Measurements from ENCODE around the gene HOXA3. TPM values are rescaled to one million over a fixed set of nuclear protein-coding genes. Genes with fewer than 3 reads are reported as not detected.
A peak's percentile ranks its signal among the peaks of the same experiment; 100 is the strongest.

Gene HOXA3
- total and polyA plus RNA-seq, 2 of the 13 experiments (the other 11 are each of a cell fraction or from before 2014, with no cell fraction given), result 2.9 to 4.6 TPM

DNA sequence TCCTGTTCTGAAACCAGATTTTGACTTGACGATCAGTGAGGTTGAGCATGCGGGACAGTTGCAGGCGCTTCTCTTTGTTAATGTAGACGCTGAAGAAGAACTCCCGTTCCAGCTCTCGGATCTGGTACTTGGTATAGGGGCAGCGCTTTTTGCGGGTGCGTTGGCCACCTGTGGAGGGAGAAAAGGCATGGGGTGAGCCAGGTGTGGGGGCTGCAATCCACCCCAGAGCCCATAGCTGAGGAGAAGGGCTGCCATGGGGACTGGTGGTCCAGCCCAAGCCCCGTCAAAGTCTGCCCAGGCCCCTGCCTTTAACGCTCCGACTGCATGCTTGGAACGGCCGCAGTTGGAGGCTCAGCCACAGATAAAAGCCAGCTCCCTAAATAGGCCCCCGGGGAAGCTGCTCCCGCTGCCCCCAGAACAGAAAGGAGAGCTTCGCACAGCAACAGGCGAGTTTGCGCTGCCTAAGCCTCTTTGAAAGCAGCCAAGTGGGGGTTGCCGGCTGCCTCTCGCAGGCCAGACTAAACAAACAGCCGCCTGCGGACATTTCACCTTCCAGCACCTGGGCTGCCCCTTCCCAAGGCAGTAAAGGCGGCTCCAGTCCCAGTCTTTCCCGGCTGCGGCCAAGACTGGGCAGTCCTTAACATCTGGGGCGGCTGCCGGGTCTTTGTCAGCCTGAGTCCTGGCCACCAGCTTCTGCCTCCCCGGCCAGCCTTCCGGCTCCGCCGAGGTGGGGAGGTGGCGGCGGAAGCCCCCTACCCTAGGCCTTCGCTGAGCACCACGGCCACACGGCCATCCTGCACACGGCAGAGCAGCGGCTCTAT, 30.7 kb upstream of the HOXA3 start (continued):
- TF ChIP-seq NFYB (CRISPR knock-in tag; IDR thresholded peaks at IDR 0.05) (no peak), ZFP82 (CRISPR knock-in tag; IDR thresholded peaks at IDR 0.05; ENCODE audit: borderline replicate concordance) (no peak), SIN3B (IDR thresholded peaks at IDR 0.05; ENCODE audit: low read length) (no peak), EEA1 (CRISPR knock-in tag; IDR thresholded peaks at IDR 0.05; ENCODE audit: borderline replicate concordance) (no peak), ZNF207 (IDR thresholded peaks at IDR 0.05; ENCODE audit: borderline replicate concordance) (no peak), ZNF160 (CRISPR knock-in tag; IDR thresholded peaks at IDR 0.05) (no peak), CAMTA2 (CRISPR knock-in tag; IDR thresholded peaks at IDR 0.05; ENCODE audit: borderline replicate concordance) (no peak), REXO4 (CRISPR knock-in tag; IDR thresholded peaks at IDR 0.05; ENCODE audit: borderline replicate concordance) (no peak), ZNF839 (CRISPR knock-in tag; IDR thresholded peaks at IDR 0.05; ENCODE audit: borderline replicate concordance) (no peak), KLF11 (CRISPR knock-in tag; IDR thresholded peaks at IDR 0.05) (no peak), GATAD1 (CRISPR knock-in tag; IDR thresholded peaks at IDR 0.05) (no peak), KDM5B (CRISPR knock-in tag; IDR thresholded peaks at IDR 0.05; ENCODE audit: borderline replicate concordance) (no peak), ZNF275 (CRISPR knock-in tag; IDR thresholded peaks at IDR 0.05; ENCODE audit: borderline replicate concordance) (no peak), ZNF572 (CRISPR knock-in tag; IDR thresholded peaks at IDR 0.05) (no peak), NFRKB (IDR thresholded peaks at IDR 0.05) (no peak), IRF9 (CRISPR knock-in tag; IDR thresholded peaks at IDR 0.05; ENCODE audit: borderline replicate concordance) (no peak), JDP2 (CRISPR knock-in tag; IDR thresholded peaks at IDR 0.05; ENCODE audit: borderline replicate concordance) (no peak), XRCC5 (optimal IDR thresholded peaks at IDR 0.05; ENCODE audit: low read length) (peak; percentile 18)
- TF ChIP-seq, protein P1, sequence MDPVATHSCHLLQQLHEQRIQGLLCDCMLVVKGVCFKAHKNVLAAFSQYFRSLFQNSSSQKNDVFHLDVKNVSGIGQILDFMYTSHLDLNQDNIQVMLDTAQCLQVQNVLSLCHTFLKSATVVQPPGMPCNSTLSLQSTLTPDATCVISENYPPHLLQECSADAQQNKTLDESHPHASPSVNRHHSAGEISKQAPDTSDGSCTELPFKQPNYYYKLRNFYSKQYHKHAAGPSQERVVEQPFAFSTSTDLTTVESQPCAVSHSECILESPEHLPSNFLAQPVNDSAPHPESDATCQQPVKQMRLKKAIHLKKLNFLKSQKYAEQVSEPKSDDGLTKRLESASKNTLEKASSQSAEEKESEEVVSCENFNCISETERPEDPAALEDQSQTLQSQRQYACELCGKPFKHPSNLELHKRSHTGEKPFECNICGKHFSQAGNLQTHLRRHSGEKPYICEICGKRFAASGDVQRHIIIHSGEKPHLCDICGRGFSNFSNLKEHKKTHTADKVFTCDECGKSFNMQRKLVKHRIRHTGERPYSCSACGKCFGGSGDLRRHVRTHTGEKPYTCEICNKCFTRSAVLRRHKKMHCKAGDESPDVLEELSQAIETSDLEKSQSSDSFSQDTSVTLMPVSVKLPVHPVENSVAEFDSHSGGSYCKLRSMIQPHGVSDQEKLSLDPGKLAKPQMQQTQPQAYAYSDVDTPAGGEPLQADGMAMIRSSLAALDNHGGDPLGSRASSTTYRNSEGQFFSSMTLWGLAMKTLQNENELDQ (CRISPR knock-in tag; IDR thresholded peaks at IDR 0.05; ENCODE audit: borderline replicate concordance), result no peak
- TF ChIP-seq, protein P2, sequence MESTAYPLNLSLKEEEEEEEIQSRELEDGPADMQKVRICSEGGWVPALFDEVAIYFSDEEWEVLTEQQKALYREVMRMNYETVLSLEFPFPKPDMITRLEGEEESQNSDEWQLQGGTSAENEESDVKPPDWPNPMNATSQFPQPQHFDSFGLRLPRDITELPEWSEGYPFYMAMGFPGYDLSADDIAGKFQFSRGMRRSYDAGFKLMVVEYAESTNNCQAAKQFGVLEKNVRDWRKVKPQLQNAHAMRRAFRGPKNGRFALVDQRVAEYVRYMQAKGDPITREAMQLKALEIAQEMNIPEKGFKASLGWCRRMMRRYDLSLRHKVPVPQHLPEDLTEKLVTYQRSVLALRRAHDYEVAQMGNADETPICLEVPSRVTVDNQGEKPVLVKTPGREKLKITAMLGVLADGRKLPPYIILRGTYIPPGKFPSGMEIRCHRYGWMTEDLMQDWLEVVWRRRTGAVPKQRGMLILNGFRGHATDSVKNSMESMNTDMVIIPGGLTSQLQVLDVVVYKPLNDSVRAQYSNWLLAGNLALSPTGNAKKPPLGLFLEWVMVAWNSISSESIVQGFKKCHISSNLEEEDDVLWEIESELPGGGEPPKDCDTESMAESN (CRISPR knock-in tag; conservative IDR thresholded peaks at IDR 0.05), result no peak

Data from HepG2 (cell line).